Gastrocnemius medialis (tissue), 4 donors: ENCODE measurements around the gene MYBPH.

Experiments used
- CTCF ChIP-seq, 5 experiments: fragments of 450-650 bp in 3 of 5; fragments of 200-600 bp in 2 of 5; sonication (generic) in 2 of 5; IDR thresholded peaks in 4 of 5; conservative IDR thresholded peaks in 1 of 5; 1 replicate in 4 of 5; 2 replicates in 1 of 5; pipeline ENCODE4 v1.5.1; 2016 to 2019; ENCODE audit warnings: antibody characterized with exemption in 5 of 5, mild to moderate bottlenecking in 3 of 5, moderate library complexity in 3 of 5
- POLR2A ChIP-seq, 2 donors: fragments of 450-650 bp; IDR thresholded peaks; one replicate each; pipeline ENCODE4 v1.6.1; 2017; ENCODE audit warnings: antibody characterized with exemption in 2 of 2, mild to moderate bottlenecking in 2 of 2, moderate library complexity in 2 of 2

GRCh38 chr1:203135636-203136305, 39.9 kb downstream of the MYBPH start:
- TF ChIP-seq POLR2A (IDR thresholded peaks at IDR 0.05): no peak
- no peak for TF ChIP-seq CTCF (IDR thresholded peaks at IDR 0.05 in 4 of 5, conservative IDR thresholded peaks at IDR 0.05 in 1 of 5)
